Thoracic aorta endothelial cell (primary cell): ENCODE results near the gene SLC35C1. TPM values are rescaled to one million over a fixed set of nuclear protein-coding genes. Genes with fewer than 3 reads are reported as not detected.

Experiments
- total RNA-seq: library from RNA; depleted of rRNA; stranded (reverse); fragments of >200 nt; gene quantifications from 2 replicates; pipeline ENCODE4 v1.2.3, GENCODE V29; 2012

The SLC35C1 gene
- total RNA-seq: 7.6 and 11.0 TPM in 2 replicates

DNA sequence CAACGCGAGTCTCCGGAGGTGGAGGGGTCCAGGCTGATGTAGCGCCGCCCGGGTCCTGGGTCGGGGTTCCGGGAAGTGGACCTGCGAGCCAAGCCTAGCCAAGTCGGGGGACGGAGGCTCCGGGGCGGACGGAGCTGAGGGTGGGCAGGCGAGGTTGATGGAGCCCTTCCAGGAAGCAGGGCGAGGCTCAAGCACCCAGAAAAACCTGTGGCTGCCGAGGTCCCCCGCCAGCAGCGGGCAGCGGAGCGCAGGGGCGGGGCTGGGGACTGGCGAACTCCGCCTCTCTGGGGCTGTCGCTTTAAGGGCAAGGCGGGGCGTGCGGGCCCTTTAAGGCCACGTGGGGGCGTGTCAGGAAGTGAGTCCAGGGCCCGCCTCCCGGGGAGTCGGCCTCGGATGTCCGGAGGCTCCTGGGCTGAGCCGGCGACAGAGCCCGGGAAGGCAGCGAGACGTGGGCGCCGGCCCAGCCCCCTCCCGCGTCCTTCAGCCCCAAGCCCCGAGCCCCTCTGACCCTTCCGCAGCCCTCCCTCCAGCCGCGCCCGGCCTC, at the start of gene SLC35C1:
TSS of gene SLC35C1 (plus strand) at position 389 of the 544 bp plus-strand sequence. CDS start 653 bp downstream, outside the sequence.

DNA sequence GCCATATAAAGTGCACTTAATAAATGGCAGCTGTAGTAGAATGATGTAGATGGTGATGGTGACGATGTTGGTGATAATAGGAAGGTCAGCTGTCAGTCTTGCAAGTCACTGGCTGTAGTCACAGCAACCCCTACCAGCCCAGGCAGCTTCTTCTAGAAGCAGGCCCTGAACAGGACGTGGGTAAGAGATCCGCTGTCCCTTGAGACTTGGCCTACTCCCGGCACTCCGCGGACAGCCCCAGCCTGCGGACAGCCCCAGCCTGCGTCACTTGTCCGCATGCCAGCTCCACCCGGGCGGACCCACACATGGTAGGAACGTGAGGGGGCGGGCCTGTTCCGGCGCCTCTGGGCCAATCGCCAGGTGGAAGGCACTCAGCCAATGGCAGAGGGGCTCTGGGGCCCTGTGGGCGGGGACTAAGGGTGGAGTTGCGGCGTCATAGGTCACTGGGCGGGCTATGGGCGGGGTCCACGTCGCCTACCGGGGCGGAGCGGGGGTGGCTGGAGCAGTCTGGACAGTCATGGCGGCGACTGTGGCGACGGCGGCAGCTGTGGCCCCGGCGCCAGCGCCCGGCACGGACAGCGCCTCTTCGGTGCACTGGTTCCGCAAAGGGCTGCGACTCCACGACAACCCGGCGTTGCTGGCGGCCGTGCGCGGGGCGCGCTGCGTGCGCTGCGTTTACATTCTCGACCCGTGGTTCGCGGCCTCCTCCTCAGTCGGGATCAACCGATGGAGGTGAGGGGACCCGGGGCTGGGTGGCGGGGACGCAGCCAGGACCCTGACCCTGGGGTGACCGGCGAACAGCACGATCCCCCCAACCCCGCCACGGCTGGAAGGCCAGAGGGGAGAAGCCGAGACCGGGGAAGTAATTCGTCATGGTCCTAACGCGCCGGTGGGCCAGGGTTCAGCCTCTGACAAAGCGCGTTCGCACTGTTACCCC, 42.3 kb downstream of the SLC35C1 start, which contains the start of gene CRY2:
TSS of gene CRY2 (plus strand) at position 502 of the 937 bp plus-strand sequence. CDS start at position 518, 16 bp downstream.

Other genes starting within 250 kb of the SLC35C1 start
- 48.1 and 58.4 TPM in 2 replicates for gene CHST1, start 139.5 kb upstream of the SLC35C1 start, total RNA-seq
- 7.8 and 10.1 TPM in 2 replicates for gene CRY2, start 42.3 kb downstream of the SLC35C1 start, total RNA-seq
- 3.5 and 6.1 TPM in 2 replicates for gene MAPK8IP1, start 80.5 kb downstream of the SLC35C1 start, total RNA-seq
- gene FREY1, start 102.1 kb downstream of the SLC35C1 start, total RNA-seq: 0.43 and 0.93 TPM in 2 replicates
- 21.0 and 21.3 TPM in 2 replicates for gene PEX16, start 112.7 kb downstream of the SLC35C1 start, total RNA-seq
- not detected in 2 replicates for gene LARGE2, start 117.5 kb downstream of the SLC35C1 start, total RNA-seq